Measurements from ENCODE around the gene SYT1. TPM values are rescaled to one million over a fixed set of nuclear protein-coding genes. Genes with fewer than 3 reads are reported as not detected.

The SYT1 gene
- total RNA-seq, 2 experiments from 2014 or later, result not detected

DNA sequence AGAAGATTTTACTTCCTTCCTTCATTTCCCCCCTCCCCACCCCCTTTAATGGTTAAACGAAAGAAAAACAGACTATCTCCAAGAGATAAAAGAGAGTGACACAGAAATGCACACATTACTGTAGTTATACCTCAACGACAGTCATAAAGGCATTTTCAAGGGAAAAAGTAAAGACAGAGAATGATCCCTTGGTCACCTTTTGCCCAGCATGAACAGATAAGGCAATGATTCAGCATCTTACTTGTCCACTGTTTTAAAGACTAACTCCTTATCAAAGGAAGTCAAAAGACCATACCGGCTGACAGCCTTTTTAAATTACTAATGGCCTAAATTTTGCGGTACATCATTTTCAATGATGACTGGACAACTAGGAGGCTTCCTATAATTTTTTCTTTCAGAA lies 499.6 kb downstream of the SYT1 start:
- Histone ChIP-seq H3K36me3 (ENCODE audit: insufficient read depth, low read length) (no peaks in the 10 kb centered on the region), H3K4me2 (ENCODE audit: low read length) (no peak overlapping the region), H3K4me1 (ENCODE audit: insufficient read depth, low read length, poor library complexity, severe bottlenecking) (no peaks in the 10 kb centered on the region), H2AFZ (ENCODE audit: low read length) (no peak overlapping the region), H4K20me1 (ENCODE audit: insufficient read depth, low read length) (no peaks in the 10 kb centered on the region), H3K4me3 (ENCODE audit: low read depth, low read length, poor library complexity, severe bottlenecking) (no peak overlapping the region), H3K27ac (ENCODE audit: low read depth, low read length, poor library complexity, severe bottlenecking) (no peak overlapping the region), H3K79me2 (ENCODE audit: insufficient read depth, low read depth, low read length) (no peaks in the 10 kb centered on the region), H3K9me3 (ENCODE audit: low read length) (no peaks in the 10 kb centered on the region), H3K9me2 (ENCODE audit: insufficient read depth, low read length) (no peaks in the 10 kb centered on the region)
- no TSS peak for BruUV-seq (replicated peaks)
- CTCF ChIA-PET (ENCODE audit: unreplicated experiment), result no interaction called here
- TF ChIP-seq EZH2phosphoT487 (IDR thresholded peaks at IDR 0.05; ENCODE audit: borderline replicate concordance, low read depth, low read length), result no peak
- TF ChIP-seq, protein P1, sequence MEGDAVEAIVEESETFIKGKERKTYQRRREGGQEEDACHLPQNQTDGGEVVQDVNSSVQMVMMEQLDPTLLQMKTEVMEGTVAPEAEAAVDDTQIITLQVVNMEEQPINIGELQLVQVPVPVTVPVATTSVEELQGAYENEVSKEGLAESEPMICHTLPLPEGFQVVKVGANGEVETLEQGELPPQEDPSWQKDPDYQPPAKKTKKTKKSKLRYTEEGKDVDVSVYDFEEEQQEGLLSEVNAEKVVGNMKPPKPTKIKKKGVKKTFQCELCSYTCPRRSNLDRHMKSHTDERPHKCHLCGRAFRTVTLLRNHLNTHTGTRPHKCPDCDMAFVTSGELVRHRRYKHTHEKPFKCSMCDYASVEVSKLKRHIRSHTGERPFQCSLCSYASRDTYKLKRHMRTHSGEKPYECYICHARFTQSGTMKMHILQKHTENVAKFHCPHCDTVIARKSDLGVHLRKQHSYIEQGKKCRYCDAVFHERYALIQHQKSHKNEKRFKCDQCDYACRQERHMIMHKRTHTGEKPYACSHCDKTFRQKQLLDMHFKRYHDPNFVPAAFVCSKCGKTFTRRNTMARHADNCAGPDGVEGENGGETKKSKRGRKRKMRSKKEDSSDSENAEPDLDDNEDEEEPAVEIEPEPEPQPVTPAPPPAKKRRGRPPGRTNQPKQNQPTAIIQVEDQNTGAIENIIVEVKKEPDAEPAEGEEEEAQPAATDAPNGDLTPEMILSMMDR (conservative IDR thresholded peaks at IDR 0.05; ENCODE audit: low read length), result no peak
- POLR2A ChIA-PET, result no interaction called here
- DNase-seq (ENCODE audit: low spot score), result no peak
- intact Hi-C loops (cut with micrococcal nuclease; ENCODE audit: unreplicated experiment), result no loop called here

DNA sequence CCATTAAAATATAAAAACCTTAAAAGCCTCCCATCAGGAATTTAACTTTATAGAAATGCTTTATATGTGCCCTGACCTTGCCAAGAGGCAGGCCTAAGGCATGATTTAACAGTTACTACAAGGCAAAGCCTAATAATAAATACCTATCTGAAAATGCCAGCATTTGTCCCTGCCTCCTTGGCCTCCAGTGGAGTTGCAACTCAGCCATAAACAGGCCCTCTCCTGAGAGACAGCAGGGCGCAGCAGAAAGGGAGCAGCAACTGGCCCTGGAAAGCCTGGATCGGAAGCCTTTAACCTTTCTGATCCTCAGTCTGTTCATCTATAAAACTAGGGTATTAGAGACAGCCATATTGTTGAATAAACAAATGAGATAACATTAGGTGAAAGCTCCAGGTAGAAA lies 501.8 kb downstream of the SYT1 start:
- H3K27ac ChIP-seq (ENCODE audit: low read depth, low read length, poor library complexity, severe bottlenecking), result no peak overlapping the region
- POLR2A ChIA-PET, result no interaction called here
- no peak overlapping the region for H3K4me3 ChIP-seq (ENCODE audit: low read depth, low read length, poor library complexity, severe bottlenecking)
- DNase-seq (ENCODE audit: low spot score), result no peak
- no peaks in the 10 kb centered on the region for H3K9me3 ChIP-seq (ENCODE audit: low read length)
- no peaks in the 10 kb centered on the region for H3K36me3 ChIP-seq (ENCODE audit: insufficient read depth, low read length)
- CTCF ChIA-PET (ENCODE audit: unreplicated experiment), result no interaction called here
- BruUV-seq (replicated peaks), result no TSS peak
- H3K79me2 ChIP-seq (ENCODE audit: insufficient read depth, low read depth, low read length), result no peaks in the 10 kb centered on the region
- intact Hi-C loops (cut with micrococcal nuclease; ENCODE audit: unreplicated experiment), result no loop called here
- H3K4me2 ChIP-seq (ENCODE audit: low read length), result no peak overlapping the region
- H2AFZ ChIP-seq (ENCODE audit: low read length), result no peak overlapping the region
- H4K20me1 ChIP-seq (ENCODE audit: insufficient read depth, low read length), result no peaks in the 10 kb centered on the region
- no peaks in the 10 kb centered on the region for H3K4me1 ChIP-seq (ENCODE audit: insufficient read depth, low read length, poor library complexity, severe bottlenecking)
- H3K9me2 ChIP-seq (ENCODE audit: insufficient read depth, low read length), result no peaks in the 10 kb centered on the region
- TF ChIP-seq, protein P1 (conservative IDR thresholded peaks at IDR 0.05; ENCODE audit: low read length), result no peak
- no peak for TF ChIP-seq EZH2phosphoT487 (IDR thresholded peaks at IDR 0.05; ENCODE audit: borderline replicate concordance, low read depth, low read length)

DNA sequence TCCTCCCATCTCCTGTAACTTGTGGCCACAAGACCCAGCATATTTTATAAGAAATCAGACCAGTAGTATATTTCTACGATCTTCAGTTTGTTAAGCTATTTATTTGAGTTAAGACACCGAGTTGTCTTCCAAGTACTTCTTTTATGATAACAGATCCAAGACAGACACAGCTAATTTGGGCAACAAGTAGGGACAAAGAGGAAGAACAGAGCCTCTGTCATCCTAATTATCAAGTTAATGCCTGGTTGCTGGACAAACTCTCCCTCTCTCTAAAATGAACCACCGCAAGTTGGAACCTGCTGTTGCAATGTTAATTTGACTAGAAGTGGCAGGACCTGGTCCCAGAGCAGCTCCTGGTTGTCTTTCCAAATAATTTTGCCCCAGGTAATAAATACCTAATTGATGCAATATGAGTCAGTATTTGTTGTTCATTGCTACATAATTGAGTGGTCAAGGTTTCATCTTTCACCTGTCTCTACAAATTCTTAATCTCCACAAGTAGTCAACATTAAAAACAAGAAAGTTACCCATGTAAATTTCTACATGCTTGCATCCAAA lies 502.5 kb downstream of the SYT1 start:
- no peak for DNase-seq (ENCODE audit: low spot score)
- no peaks in the 10 kb centered on the region for H3K36me3 ChIP-seq (ENCODE audit: insufficient read depth, low read length)
- no TSS peak for BruUV-seq (replicated peaks)
- no peak overlapping the region for H3K4me2 ChIP-seq (ENCODE audit: low read length)
- no peak overlapping the region for H2AFZ ChIP-seq (ENCODE audit: low read length)
- no peak overlapping the region for H3K4me3 ChIP-seq (ENCODE audit: low read depth, low read length, poor library complexity, severe bottlenecking)
- CTCF ChIA-PET (ENCODE audit: unreplicated experiment), result no interaction called here
- intact Hi-C loops (cut with micrococcal nuclease; ENCODE audit: unreplicated experiment), result no loop called here
- H3K27ac ChIP-seq (ENCODE audit: low read depth, low read length, poor library complexity, severe bottlenecking), result no peak overlapping the region
- H4K20me1 ChIP-seq (ENCODE audit: insufficient read depth, low read length), result no peaks in the 10 kb centered on the region
- H3K4me1 ChIP-seq (ENCODE audit: insufficient read depth, low read length, poor library complexity, severe bottlenecking), result no peaks in the 10 kb centered on the region
- no peaks in the 10 kb centered on the region for H3K9me2 ChIP-seq (ENCODE audit: insufficient read depth, low read length)
- TF ChIP-seq, protein P1 (conservative IDR thresholded peaks at IDR 0.05; ENCODE audit: low read length), result no peak
- no peak for TF ChIP-seq EZH2phosphoT487 (IDR thresholded peaks at IDR 0.05; ENCODE audit: borderline replicate concordance, low read depth, low read length)
- POLR2A ChIA-PET, result interaction anchor here (0.7 kb wide), 2 partner anchors 9 to 20 kb away, joined by 3 read pairs; no protein-coding TSS in a partner anchor
- H3K79me2 ChIP-seq (ENCODE audit: insufficient read depth, low read depth, low read length), result no peaks in the 10 kb centered on the region
- H3K9me3 ChIP-seq (ENCODE audit: low read length), result no peaks in the 10 kb centered on the region

All from OCI-LY7 (cell line).